CD4-positive, alpha-beta T cell treated with Interleukin-4 for 4 hours (primary cell): ENCODE data around the gene PRRC2C.
"Not testable (repeated sequence)": the region's sequence is repeated elsewhere in the genome, so short reads cannot be mapped to it uniquely, and the experiment has no call there.

Experiments used
- DNase-seq: peaks from one replicate; pipeline ENCODE4 v3.0.0-alpha.2; 2020

Gene PRRC2C

DNA sequence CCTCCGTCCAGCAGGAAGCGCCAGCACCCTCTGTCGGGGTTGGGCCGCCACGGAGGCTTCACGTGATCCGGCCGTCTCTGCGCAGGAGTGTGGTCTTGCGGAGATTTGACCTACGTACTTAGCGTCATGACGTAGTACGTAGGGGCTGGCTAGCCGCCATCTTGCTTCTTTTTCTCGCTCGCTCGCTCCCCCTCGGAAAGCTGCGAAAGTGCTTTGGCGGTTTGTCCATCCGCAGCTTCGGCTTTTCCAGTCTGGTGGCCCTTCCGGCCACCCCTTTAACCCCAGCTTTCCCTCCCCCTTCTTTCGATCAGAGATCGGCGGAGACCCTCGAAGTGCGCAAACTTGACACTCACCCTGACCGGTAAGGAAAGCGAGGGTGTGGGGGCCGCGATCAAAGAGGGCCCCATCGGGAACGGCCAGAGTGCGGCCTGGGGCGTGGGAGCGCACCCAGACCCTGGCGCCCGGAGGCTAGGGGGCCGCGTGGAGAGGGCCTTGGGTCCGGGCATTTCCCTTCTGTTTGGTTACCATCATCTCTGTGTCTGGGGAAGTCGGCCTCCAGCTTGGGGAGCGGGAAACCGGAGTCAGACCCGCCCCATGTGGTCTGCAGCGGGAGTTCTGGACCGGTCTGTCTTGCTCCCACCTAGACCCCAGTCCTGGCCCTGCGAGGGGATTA is at the start of gene PRRC2C:
PRRC2C (plus strand) TSS at position 156 of the 673 bp plus-strand sequence. CDS start 26,559 bp downstream, outside the sequence.
- peak; percentile 94 for DNase-seq

DNA sequence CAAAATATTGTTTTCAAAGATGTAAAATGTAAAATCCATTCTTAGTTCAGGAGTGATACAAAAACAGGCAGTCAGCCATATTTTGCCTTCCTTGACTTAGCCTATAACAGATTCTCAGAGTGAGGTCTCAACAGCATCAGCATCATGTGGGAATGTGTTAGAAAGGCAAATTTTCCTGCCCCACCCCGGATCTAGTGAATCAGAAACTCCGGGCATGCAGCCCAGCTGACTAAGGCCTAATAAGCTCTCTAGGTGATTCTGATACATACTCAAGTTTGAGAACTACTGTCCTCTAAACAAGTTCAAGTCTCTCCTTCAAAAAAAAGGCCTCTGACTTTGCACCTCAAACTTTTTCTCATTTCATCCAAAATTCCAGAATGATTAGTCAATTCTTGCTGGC is 46.9 kb upstream of the PRRC2C start:
- DNase-seq, result no peak

DNA sequence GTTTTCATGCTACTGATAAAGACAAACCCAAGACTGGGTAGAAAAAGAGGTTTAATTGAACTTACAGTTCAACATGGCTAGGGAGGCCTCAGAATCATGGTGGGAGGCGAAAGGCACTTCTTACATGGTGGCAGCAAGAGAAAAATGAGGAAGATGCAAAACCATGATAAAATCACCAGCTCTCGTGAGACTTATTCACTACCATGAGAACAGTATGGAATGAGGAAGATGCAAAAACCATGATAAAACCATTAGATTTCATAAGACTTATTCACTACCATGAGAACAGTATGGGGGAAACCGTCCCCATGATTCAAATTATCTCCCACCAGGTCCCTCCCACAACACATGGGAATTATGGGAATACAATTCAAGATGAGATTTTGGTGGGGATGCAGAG is 45.1 kb upstream of the PRRC2C start:
- not testable (repeated sequence) for DNase-seq

DNA sequence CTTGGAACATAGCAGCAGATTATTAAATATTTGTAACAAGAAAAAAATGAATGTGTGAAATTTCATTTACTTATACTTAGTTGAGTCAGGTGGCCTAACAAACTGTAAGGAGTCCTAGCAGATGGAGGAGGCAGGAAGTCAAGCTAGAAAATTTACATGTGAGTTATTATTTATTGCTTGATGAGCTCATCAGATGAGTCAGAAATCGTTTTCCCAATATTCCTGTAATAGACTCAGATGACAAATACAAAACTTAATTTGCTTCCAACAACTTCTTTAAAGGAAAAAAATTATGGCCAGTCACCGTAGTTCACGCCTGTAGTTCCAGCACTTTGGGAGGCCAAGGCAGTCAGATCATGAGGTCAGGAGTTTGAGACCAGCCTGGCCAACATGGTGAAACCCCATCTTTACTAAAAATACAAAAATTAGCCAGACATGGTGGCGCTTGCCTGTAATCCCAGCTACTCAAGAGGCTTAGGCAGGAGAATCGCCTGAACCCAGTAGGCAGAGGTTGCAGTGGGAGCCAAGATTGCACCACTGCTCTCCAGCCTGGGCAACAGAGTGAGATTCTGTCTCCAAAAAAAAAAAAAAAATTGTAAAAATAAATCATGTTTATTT is 43.9 kb upstream of the PRRC2C start:
- not testable (repeated sequence) for DNase-seq

DNA sequence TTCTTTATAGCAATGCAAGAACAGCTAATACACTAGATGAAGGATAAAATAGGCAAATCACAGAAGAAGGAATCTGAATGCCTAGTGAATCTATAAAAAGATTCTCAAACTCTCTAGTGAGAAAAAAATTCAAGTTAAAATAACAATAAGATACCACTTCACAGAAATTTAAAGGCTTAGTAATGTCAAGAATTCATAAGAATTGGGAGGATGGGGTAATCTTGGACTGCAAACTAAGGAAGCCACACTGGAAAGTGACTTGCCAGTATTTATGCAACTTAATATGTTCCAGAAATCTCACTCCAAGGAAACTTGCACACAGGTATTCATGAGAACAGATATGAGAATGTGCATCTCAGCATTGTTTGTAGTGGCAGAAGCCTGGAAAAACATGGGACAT is 38.9 kb upstream of the PRRC2C start:
- DNase-seq, result no peak

DNA sequence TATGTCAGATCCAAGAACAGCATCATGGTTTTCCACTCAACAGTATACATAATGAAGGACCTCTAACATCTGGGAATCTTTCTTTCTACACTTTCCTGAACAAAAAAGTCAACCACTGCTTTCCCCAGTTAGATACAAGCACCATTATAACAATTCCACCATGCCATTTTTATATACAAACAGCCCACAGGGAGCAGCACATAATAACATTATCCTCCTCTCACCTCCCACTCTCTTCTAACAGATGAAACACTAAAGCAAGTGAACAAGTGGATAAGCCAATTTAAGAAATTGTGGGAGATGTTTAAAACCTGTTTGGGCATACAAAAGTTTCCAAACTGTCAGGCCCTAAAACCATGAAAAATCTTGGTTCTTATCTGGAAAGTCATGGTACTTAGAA is 29.4 kb upstream of the PRRC2C start:
- DNase-seq, result no peak

DNA sequence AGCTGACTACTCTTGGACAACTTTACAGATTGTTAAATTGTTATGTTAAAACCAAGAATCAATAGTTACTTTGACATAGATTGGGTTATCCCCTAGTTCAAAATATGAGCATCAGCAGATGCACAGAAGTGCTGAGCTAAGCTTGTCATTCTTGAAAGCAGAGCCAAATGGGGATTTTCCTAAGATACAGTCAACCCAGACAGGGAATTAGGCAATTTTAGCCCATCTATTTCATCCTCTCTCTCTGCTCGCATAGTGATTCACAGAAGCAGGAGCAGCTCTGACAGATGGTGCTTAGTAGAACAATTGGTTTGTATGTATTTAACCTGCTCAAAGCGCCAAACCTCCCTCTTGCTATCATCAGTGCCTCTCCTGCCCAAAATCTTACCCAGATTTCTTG is 27.9 kb upstream of the PRRC2C start:
- DNase-seq, result no peak

DNA sequence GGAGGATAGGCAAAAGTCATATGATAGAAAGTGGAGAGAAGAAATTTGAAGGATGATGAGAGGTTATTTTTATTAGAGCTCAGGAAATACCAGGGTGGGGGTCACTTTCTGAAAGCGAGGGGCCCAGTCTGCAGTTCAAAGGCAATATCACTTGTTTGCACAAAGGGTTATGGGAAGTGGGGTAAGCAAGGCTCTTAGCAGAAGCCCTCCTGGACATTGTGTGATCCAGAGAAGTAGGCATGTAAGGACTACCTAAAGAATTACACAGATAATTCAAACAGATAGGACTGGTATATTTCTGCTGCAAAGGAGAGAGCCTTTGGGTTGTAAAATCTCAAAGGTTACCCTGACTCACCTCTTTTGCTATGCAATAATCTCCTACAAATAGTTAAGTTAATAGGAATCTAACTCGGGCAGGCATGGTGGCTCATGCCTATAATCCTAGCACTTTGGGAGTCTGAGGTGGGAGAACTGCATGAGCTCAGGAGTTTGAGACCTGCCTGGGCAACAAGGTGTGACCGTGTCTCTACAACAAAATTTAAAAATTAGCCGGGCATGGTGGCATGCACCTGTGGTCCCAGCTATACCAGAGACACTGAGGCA is 25.2 kb upstream of the PRRC2C start:
- no peak for DNase-seq

DNA sequence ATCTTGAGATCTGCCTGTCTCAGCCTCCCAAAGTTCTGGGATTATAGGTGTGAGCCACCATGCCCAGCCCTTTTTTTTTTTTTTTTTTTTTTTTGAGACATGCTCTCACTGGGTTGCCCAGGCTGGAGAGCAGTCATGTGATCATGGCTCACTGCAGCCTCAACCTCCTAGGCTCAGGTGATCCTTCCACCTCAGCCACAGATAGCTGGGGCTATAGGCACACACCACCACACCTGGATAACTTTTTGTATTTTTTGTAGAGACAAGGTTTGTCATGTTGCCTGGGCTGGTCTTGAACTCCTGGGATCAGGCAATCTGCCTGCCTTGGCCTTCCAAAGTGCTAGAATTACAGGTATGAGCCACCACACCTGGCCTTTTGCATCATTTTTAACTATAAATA is 17.7 kb upstream of the PRRC2C start:
- DNase-seq, result no peak

DNA sequence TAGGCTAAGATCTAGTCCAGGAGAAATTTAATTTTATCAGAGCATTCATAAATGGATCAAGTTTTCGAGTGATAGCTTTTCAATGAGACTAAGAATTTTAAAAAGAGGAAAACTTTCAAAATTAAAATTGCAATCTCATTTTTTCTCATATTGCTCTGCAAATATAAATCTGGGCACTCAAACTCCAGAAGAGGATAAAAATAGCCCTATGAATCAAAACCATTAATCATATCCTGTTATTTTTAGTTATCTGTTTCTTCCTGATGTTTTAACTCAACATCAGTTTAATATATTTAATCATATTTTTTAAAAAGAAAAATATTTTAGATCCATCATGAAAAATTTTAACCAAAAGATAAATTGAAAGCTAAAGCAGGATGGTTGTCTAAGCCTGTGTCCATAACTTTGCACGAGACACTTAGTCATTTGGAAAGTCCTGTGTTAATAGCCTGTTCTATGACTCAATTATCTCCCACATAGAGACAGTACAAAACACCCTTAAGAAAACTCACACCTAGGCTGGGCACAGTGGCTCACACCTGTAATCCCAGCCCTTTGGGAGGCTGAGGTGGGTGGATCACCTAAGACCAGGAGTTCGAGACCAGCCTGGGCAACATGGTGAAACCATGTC is 17.1 kb upstream of the PRRC2C start:
- no peak for DNase-seq

DNA sequence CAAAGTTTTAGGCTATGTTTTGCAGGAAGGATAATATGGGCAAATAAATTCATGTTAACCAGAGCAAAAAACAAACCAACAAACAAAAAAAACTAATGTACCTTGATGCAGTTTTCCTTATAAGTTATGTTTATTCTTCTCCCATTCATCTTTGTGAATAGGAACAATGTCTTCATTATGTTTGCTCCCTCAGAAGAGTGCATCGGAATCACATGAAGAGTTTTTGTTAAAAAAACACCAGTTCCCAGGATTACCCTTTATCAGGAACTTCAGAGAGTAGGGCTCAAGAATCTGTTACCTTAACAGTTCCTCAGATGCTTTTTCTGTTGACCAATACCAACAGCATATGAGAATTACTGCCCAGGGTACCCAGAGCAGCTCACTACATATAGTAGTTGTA is 14.6 kb upstream of the PRRC2C start:
- no peak for DNase-seq

DNA sequence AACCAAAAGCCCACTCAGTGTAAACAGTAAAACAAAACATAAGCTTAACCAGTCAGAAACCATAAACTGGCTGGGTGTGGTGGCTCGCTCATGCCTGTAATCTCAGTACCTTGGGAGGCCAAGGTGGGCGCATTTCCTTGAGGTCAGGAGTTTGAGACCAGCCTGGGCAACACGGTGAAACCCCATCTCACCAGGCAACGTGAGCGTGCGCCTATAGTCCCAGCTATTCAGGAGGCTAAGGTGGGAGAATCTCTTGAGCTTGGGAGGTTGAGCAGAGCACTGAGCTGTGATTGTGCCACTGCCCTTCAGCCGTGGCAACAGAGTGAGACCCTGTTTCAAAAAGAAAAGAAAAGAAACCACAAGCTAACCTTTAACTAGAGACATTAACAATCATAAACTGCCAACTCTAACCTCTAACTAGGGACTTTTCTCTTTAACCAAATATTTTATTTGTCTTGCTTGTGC is 13.1 kb upstream of the PRRC2C start:
- no peak for DNase-seq

DNA sequence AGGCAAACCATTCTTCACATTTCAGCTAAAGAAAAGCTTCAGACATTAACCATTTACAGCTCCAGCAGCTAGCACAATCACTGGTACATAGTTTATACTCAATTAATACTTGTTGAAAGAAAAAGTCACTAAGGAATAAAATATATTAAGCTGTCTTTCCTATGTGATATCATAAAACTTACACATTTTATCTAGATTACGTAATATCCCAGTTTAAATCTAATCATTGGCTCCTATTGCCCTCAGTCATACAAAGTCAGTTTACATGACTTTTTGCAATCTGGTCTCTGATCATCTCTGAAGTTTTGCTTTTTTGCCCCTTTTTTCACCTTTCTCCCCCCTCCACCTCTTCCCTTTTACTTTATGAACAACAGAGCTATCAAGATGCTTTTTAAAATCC is 8.5 kb upstream of the PRRC2C start:
- no peak for DNase-seq

DNA sequence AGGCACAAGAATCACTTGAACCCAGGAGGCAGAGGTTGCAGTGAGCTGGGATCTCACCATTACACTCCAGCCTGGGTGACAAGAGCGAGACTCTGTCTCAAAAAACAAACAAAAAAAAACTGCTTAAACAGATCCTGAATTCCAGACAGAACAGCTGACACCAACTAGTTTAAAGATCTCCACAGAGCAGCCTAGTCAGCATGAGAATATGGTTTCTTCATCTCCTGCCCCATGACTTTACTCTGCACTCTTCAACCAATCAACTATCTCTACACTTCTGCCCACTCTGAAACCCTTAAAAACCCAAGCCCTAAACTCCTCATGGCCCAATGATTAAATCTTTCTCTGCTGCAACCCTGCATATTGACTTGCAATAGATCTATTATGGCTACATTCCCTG is 7.5 kb upstream of the PRRC2C start:
- no peak for DNase-seq

DNA sequence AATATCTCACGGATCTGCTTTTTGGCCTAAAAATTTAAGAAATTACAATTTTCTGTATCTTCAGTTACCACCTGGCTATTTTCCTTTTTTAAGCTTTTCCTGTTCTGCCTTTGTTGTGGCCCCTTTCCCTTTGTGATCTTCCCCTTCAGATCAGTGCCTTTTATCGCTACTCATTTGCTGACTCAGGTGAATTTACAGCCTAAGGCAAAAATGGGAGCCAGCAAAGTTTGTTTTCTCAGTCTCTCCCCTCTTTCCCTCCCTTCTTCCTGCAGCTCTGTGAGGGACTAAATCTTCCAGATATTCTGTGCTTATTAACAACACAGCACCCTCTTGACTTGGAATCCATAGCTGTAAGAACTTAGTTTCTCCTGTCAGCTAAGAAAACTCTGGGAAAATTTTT is 5.3 kb upstream of the PRRC2C start:
- no peak for DNase-seq

DNA sequence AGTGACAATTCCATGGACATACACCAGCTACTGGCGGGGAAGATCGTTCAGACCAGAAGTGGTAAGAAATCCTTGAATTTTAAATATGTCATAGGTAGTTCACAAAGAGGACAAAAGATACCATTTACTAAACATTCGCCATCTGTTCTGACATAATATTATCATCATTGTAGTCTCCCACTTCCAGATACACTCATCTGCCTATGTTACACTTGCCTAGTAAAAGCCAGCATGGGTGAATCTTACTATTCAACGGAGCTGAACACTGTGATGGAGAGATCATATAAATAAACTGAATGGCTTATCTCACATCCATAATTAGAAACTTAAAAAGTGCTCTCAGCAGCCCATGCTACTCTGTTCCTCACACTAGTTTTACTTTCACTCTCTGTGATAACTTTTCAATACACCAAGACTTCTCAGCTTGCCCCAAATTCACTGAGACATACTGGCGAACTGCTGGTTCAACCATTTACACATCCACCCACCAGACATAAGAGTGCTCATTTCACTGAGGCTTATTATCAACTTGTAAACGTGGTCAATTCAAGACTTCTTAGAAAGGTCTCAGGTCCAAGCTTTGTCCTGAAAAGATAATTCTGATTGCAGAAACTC is 463 bp upstream of the PRRC2C start:
- DNase-seq, result no peak

DNA sequence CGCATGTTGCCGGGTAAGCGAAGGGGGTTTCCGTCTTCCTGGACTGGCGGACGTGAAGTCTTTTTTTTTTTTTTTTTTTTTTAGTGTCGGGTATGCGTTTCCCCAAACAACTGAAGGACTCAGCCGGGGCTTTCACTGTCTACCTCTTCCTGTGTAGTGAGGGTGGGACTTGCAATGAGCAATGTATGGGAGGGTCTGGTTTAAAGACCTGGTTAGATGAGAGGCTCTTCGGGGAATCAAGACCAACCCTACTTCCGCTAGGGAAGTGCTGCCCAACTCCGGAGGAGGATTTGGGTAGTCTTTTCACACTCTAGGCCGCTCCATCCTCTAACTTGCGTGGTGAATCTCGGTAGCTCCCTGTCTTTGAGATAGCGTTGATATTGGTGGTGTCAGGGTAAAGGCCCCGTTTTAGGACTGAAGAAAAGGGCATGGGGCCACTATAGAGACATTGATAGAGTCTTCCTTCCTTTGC is 754 bp downstream of the PRRC2C start:
- peak; percentile 90 for DNase-seq

DNA sequence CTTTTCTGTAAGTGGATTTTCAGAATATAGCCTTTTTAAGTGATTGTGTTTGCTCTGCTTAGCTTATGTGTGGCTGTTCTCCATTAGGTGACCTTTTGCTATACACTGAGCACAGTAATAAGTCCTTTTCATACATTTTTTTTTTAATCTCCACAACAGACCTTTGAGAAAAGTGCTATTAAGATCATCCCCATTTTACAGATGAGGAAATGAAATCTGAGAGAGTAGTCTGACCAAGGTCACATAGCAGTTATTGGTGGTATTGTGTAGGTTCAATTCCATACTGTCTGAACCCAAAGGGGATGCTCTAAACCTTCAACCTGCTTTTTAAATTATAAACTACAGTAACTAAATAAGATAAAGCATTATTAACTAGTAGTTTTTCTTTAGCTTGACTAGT is 1.7 kb downstream of the PRRC2C start:
- no peak for DNase-seq

DNA sequence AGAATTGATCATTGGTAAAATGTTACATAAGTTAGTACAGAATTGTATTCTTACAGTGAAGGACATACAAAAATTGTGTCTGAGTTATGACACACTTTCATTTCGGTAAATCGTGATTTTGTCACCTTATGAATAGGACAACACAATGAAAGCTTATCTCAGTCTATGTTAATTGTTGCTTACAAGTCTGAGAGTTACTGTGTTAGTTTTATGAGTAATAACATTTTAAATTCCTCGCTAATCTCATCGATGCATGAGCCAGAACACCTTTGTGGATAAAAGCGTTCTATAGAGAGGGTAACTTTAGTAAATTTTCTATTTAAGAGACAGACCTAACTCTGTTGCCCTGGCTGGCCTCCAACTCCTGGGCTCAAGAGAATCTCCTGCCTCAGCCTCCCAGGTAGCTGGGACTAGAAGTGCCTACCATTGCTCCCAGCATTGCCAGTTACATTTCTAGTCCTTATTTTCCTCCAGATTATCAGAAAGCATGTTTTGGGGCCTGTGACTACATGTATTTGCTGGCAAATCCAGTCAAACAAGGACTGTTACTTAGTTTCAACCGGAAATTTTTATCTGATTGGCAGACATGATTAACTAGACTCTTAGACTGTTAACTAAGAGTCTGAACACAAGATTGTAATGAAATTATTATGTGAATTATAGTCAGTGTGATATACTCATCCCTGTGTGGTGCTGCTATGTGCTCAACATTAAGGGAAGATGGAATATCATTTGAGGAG is 3.0 kb downstream of the PRRC2C start:
- no peak for DNase-seq

DNA sequence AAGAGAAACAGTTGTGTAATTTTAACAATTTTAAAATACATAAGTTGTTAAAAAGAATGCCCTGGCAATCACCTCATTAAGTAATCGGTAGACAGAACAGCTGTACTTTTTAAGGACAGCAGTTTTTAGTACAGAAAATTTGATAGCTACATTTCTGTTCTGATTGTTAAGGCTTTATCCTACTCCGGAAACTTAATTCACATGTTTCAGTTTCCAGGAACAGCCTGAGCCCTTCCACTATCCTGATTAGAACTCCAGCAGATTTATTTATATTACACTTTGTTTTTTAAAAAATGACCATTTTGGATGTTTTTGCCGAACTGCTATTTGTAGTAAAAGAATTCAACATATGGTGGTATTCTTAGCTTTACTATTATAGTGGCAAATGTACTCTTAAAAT is 8.7 kb downstream of the PRRC2C start:
- no peak for DNase-seq

DNA sequence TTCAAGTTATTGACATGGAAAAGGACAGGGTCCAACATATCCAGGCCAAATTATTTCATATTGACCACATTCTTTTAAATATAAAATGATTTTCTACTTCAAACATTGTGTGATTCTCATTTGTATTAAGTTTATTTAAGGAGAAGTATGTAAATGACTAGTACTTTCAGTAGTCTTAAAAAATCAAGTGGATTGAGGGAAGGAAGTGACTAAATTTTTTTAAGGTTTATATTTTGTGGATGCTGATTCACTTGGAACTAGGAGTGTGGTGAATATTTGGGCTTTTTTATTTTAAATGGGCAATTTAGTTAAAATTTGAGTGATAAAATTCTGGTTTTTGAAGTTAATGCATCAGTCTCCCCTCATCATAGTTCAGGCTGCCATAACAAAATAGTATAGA is 10.1 kb downstream of the PRRC2C start:
- no peak for DNase-seq

DNA sequence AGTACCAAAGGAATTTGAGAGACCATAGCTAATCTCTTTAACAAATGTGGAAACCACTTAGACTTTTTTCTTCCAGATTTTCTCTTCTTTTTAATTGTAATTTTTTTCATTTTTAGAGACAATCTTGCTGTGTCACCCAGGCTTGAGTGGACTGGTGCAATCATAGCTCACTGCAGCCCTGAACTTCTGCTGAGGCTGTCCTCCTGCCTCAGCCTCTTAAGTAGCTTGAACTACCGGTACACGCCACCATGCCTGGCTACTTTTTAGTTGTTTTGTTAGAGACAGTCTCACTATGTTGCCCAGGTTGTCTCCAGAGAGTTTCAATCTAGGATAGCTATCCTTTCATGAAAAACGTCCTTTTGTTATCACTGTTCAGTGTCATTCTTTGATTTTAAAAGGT is 15.0 kb downstream of the PRRC2C start:
- DNase-seq, result no peak

DNA sequence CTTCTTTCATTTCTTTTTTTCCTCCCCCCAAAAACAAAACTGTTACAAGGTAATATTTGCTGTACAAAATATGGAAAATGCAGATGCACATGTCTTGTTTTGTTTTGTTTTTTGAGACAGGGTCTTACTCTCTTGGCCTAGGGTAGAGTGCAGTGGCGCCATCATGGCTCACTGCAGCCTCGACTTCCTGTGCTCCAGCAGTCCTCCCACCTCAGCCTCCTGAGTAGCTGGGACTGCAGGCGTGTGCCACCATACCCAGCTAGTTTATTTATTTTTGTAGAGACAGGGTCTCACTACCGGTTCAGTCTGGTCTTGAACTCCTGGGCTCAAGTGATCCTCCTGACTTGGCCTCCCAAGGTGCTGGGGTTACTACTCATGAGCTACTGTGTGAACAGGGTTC is 15.5 kb downstream of the PRRC2C start:
- DNase-seq, result no peak
